HCT116 (cell line): ENCODE results near the gene TEX55. TPM values are rescaled to one million over a fixed set of nuclear protein-coding genes. Genes with fewer than 3 reads are reported as not detected.
A peak's percentile ranks its signal among the peaks of the same experiment; 100 is the strongest.

ENCODE experiments used
- ATAC-seq: fragments of 200-7000 bp; cut with Tn5 transposase; 2 replicates; pipeline ENCODE4 v1.9.1; 2020; ENCODE audit warnings: mild to moderate bottlenecking, moderate library complexity
- BruUV-seq: library from RNA; stranded (reverse); fragments of 400-500 nt; replicated peaks from 2 replicates; lab custom pipeline; 2021; lab: Mats Ljungman, UMichigan
- CTCF ChIA-PET: fragments of 300-600 bp; sonication (Branson Sonifier 250); formaldehyde crosslinking; loops from one replicate; lab custom pipeline; 2021; ENCODE audit warnings: antibody characterized with exemption; lab: Charles Lee
- POLR2A ChIA-PET: fragments of 300-600, 350-600 bp; sonication (Branson Sonifier 250); formaldehyde crosslinking; loops from one replicate; lab custom pipeline; 2021; ENCODE audit warnings: antibody characterized with exemption; lab: Charles Lee
- RAD21 ChIA-PET, 2 experiments: fragments of 300-600 bp; sonication (Branson Sonifier 250); formaldehyde crosslinking; loops; one replicate each; lab custom pipeline; 2023; ENCODE audit warnings: low total read pairs in 2 of 2; ENCODE audit not compliant: uncharacterized antibody in 2 of 2, unreplicated experiment in 2 of 2, low non-redundant PET in 1 of 2; lab: Charles Lee
- DNase-seq: peaks from one replicate; pipeline ENCODE4 v3.0.0-alpha.2; 2010; ENCODE audit warnings: low read depth, low spot score
- H2AFZ ChIP-seq: fragments of 200-600 bp; shearing (Covaris generic), sonication (generic); 2 replicates; pipeline ENCODE4 v1.6.1; 2017; ENCODE audit warnings: low read depth, mixed run types, mixed read lengths, antibody characterized with exemption, low read length; ENCODE audit not compliant: poor library complexity, severe bottlenecking
- H3K27ac ChIP-seq: 2 replicates; pipeline ENCODE4 v1.5.1; 2012; ENCODE audit warnings: low read depth, low read length
- H3K27me3 ChIP-seq: fragments of 200-600 bp; sonication (generic); 2 replicates; pipeline ENCODE4 v1.6.1; 2016; ENCODE audit warnings: mixed run types, low read length, mixed read lengths; ENCODE audit not compliant: insufficient read depth
- H3K36me3 ChIP-seq, 2 experiments: fragments of 200-500 bp in 1 of 2; fragments of 200-600 bp in 1 of 2; sonication (Bioruptor generic) in 1 of 2; sonication (generic) in 1 of 2; 2 replicates each; pipeline versions ENCODE4 v1.5.1 to v1.6.1; 2014 to 2016; ENCODE audit warnings: low read length in 2 of 2, inconsistent platforms in 1 of 2, mixed read lengths in 1 of 2, mixed run types in 1 of 2; ENCODE audit not compliant: insufficient read depth in 2 of 2, control insufficient read depth in 1 of 2
- H3K4me1 ChIP-seq, 2 experiments: fragments of 200-600 bp in 1 of 2; sonication (generic) in 1 of 2; 2 replicates each; pipeline versions ENCODE4 v1.5.1 to v1.6.1; 2012 to 2017; ENCODE audit warnings: low read length in 2 of 2, inconsistent platforms in 1 of 2, mild to moderate bottlenecking in 1 of 2, mixed read lengths in 1 of 2, mixed run types in 1 of 2, moderate library complexity in 1 of 2; ENCODE audit not compliant: insufficient read depth in 2 of 2, control insufficient read depth in 1 of 2
- H3K4me2 ChIP-seq: fragments of 200-600 bp; sonication (generic); 2 replicates; pipeline ENCODE4 v1.6.1; 2017; ENCODE audit warnings: mixed run types, low read length, mixed read lengths
- H3K4me3 ChIP-seq, 2 experiments: fragments of 200-600 bp in 1 of 2; sonication (generic) in 1 of 2; replicated peaks in 1 of 2; 2 replicates each; pipeline ENCODE4 v1.5.1; 2011 to 2016; ENCODE audit warnings: low read length in 2 of 2, control low read depth in 1 of 2, low read depth in 1 of 2, mild to moderate bottlenecking in 1 of 2, mixed read lengths in 1 of 2, mixed run types in 1 of 2
- H3K79me2 ChIP-seq: fragments of 200-600 bp; sonication (generic); 2 replicates; pipeline ENCODE4 v1.6.1; 2017; ENCODE audit warnings: mild to moderate bottlenecking, mixed run types, low read length, moderate library complexity, mixed read lengths; ENCODE audit not compliant: insufficient read depth
- H3K9ac ChIP-seq: fragments of 200-600 bp; sonication (generic); 2 replicates; pipeline ENCODE4 v1.6.1; 2016; ENCODE audit warnings: low read length, mixed read lengths
- H3K9me2 ChIP-seq: fragments of 200-600 bp; sonication (generic), shearing (Covaris generic); 2 replicates; pipeline ENCODE4 v1.6.1; 2017; ENCODE audit warnings: mixed run types, mild to moderate bottlenecking, moderate library complexity; ENCODE audit not compliant: insufficient read depth
- H3K9me3 ChIP-seq, 2 experiments: fragments of 200-500 bp in 1 of 2; fragments of 200-600 bp in 1 of 2; sonication (Bioruptor generic) in 1 of 2; sonication (generic) in 1 of 2; 2 replicates each; pipeline ENCODE4 v1.6.1; 2014 to 2017; ENCODE audit warnings: low read length in 2 of 2, mixed read lengths in 2 of 2, inconsistent platforms in 1 of 2, low read depth in 1 of 2, mild to moderate bottlenecking in 1 of 2, mixed run types in 1 of 2, moderate library complexity in 1 of 2; ENCODE audit not compliant: control insufficient read depth in 1 of 2, insufficient read depth in 1 of 2
- H4K20me1 ChIP-seq: fragments of 200-600 bp; sonication (generic), shearing (Covaris generic); 2 replicates; pipeline ENCODE4 v1.6.1; 2017; ENCODE audit warnings: mixed run types, mild to moderate bottlenecking, moderate library complexity; ENCODE audit not compliant: insufficient read depth
- ELF1 ChIP-seq: IDR thresholded peaks from 2 replicates; pipeline ENCODE4 v1.6.1; 2012; ENCODE audit warnings: low read depth, borderline replicate concordance
- EZH2 ChIP-seq: fragments of 200-600 bp; sonication (generic); IDR thresholded peaks from 2 replicates; pipeline ENCODE4 v1.6.1; 2017; ENCODE audit warnings: antibody characterized with exemption, mixed run types
- EZH2phosphoT487 ChIP-seq: fragments of 200-600 bp; IDR thresholded peaks from 2 replicates; pipeline ENCODE4 v1.6.1; 2018; ENCODE audit warnings: antibody characterized with exemption, borderline replicate concordance
- FOSL1 ChIP-seq: IDR thresholded peaks from 2 replicates; pipeline ENCODE4 v1.6.1; 2012; ENCODE audit warnings: low read depth
- POLR2A ChIP-seq: IDR thresholded peaks from 2 replicates; pipeline ENCODE4 v1.7.0; 2011; ENCODE audit warnings: borderline replicate concordance; ENCODE audit not compliant: insufficient read depth, insufficient read length; ENCODE audit errors: extremely low read depth
- POLR2AphosphoS5 ChIP-seq: IDR thresholded peaks from 2 replicates; pipeline ENCODE4 v1.6.1; 2011; ENCODE audit warnings: mild to moderate bottlenecking, low read depth, low read length, moderate library complexity
- SP1 ChIP-seq: IDR thresholded peaks from 2 replicates; pipeline ENCODE4 v1.6.1; 2012; ENCODE audit warnings: low read depth
- TCF7L2 ChIP-seq: IDR thresholded peaks from 2 replicates; pipeline ENCODE4 v1.7.0; 2011; ENCODE audit warnings: borderline replicate concordance, inconsistent platforms; ENCODE audit not compliant: insufficient read depth, insufficient read length; ENCODE audit errors: extremely low read depth
- YY1 ChIP-seq: IDR thresholded peaks from 2 replicates; pipeline ENCODE4 v1.6.1; 2011; ENCODE audit warnings: low read length, low read depth, moderate library complexity, mild to moderate bottlenecking; ENCODE audit not compliant: insufficient replicate concordance; ENCODE audit errors: extremely low read depth
- ZNF274 ChIP-seq: fragments of 200-500 bp; sonication (Bioruptor generic); IDR thresholded peaks from 2 replicates; pipeline ENCODE4 v1.6.1; 2014; ENCODE audit warnings: mild to moderate bottlenecking, low read depth, low read length, inconsistent platforms
- intact Hi-C: fragments of 100-400 bp; cut with micrococcal nuclease; formaldehyde crosslinking; loops from 2 replicates; pipeline ENCODE4 v1.10.0; 2022
- total RNA-seq: library from RNA; stranded (reverse); gene quantifications from one replicate; pipeline ENCODE4 v1.2.1, GENCODE V29; 2021; ENCODE audit not compliant: unreplicated experiment
- TF ChIP-seq, protein P1 (sequence below): IDR thresholded peaks from 2 replicates; pipeline ENCODE4 v1.6.1; 2012; ENCODE audit warnings: low read depth
- TF ChIP-seq, protein P2 (sequence below), 3 experiments: fragments of 200-600 bp in 1 of 3; sonication (generic) in 1 of 3; IDR thresholded peaks in 2 of 3; conservative IDR thresholded peaks in 1 of 3; 2 replicates each; pipeline ENCODE4 v1.5.1; 2012 to 2017; ENCODE audit warnings: low read depth in 2 of 3, low read length in 2 of 3, antibody characterized with exemption in 1 of 3, borderline replicate concordance in 1 of 3, control low read depth in 1 of 3, mild to moderate bottlenecking in 1 of 3, mixed read lengths in 1 of 3, mixed run types in 1 of 3, moderate library complexity in 1 of 3; ENCODE audit not compliant: insufficient read depth in 1 of 3

TEX55 gene
- total RNA-seq, 1 experiment from 2014 or later = not detected

DNA sequence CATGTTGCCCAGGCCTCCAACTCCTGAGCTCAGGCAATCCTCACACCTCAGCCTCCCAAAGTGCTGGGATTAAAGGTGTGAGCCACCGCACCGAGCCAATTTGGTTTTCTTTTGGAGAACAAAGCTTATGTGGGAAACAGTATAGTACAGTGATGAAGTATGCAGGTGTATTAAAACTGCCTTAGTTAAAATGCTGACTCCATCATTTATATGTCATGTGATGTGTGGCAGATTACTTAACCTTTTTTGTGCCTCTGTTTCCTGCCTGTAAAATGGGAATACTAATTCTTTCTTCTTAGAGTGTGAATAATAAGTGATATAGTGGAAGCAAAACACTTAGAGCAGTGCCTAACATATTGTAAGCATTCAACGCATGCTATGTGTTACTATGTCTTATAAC is 48.0 kb upstream of the TEX55 start:
- intact Hi-C loops = loop anchor here (1.0 to 5.0 kb wide), 2 partner anchors 214 to 584 kb away; no protein-coding TSS in a partner anchor
- Histone ChIP-seq H3K9ac (no peak overlapping the region), H3K4me3 (no peak overlapping the region), H3K4me2 (no peak overlapping the region), H3K27me3 (0 out of 2 replicates have a peak, but pooled peaks cover 5% of the 10 kb centered on the region), H3K79me2 (no peaks in the 10 kb centered on the region), H4K20me1 (no peaks in the 10 kb centered on the region), H3K9me3 (no peaks in the 10 kb centered on the region), H3K27ac (no peak overlapping the region), H3K9me2 (no peaks in the 10 kb centered on the region), H3K4me1 (no peaks in the 10 kb centered on the region), H2AFZ (no peak overlapping the region), H3K36me3 (no peaks in the 10 kb centered on the region)
- ChIA-PET RAD21 (interaction anchor here (0.7 to 1.4 kb wide), 2 partner anchors 214 to 274 kb away, joined by 8 to 14 read pairs; no protein-coding TSS in a partner anchor), CTCF (interaction anchor here (0.6 to 12.6 kb wide), 6 partner anchors 46 to 234 kb away, joined by 3 to 268 read pairs (median 4); partner anchors contain the start of gene B4GALT4), POLR2A (interaction anchor here (0.7 kb wide), 1 partner anchor 141 kb away, joined by 4 read pairs; no protein-coding TSS in a partner anchor)
- DNase-seq = no peak
- no peak for ATAC-seq
- TF ChIP-seq SP1 (no peak), FOSL1 (no peak)
- no TSS peak for BruUV-seq

DNA sequence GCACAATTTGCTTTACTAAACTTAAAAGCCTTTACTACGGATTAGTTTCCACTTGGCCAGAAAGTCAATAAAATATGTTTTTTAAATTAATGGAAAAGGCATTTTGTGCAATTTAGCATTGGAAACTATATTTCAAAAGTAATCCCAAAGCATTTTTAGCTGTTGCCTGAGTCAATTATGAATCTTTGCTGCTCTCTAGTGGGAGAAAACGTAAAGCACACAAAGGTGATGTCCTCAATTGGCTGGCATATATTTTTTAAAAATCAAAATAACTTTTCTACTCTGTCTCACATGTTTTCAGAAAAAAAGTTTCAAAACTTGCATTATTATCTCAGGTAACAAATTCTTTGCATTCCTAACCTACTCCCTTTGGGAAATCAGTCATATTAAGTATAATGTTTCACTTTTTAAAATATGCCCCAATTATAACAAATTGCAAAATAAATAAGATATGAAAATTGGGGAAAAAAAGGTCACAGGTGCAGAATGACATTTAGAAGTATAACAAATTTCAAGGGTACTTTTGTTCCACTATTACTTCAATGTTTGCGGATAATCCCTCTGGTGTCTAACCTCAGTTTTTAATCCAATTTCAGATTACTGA is 47.2 kb upstream of the TEX55 start:
- H3K4me3 ChIP-seq = no peak overlapping the region
- ATAC-seq (peak; percentile 58), DNase-seq (peak; percentile 13)
- H3K4me2 ChIP-seq = no peak overlapping the region
- intact Hi-C loops = loop anchor here (1.0 to 5.0 kb wide), 2 partner anchors 214 to 584 kb away; no protein-coding TSS in a partner anchor
- no peak overlapping the region for H3K27ac ChIP-seq
- CTCF ChIA-PET = interaction anchor here (0.9 to 12.6 kb wide), 6 partner anchors 45 to 582 kb away, joined by 3 to 268 read pairs (median 4); partner anchors contain the start of gene B4GALT4
- no peaks in the 10 kb centered on the region for H3K4me1 ChIP-seq
- no peaks in the 10 kb centered on the region for H4K20me1 ChIP-seq
- H3K36me3 ChIP-seq = no peaks in the 10 kb centered on the region
- no TSS peak for BruUV-seq
- H3K9me3 ChIP-seq = no peaks in the 10 kb centered on the region
- POLR2A ChIA-PET = interaction anchor here (0.8 kb wide), 1 partner anchor 213 kb away, joined by 3 read pairs; no protein-coding TSS in a partner anchor
- H3K79me2 ChIP-seq = no peaks in the 10 kb centered on the region
- H2AFZ ChIP-seq = no peak overlapping the region
- no peaks in the 10 kb centered on the region for H3K27me3 ChIP-seq
- RAD21 ChIA-PET = interaction anchor here (0.8 to 1.4 kb wide), 2 partner anchors 143 to 214 kb away, joined by 3 to 14 read pairs; no protein-coding TSS in a partner anchor
- H3K9ac ChIP-seq = no peak overlapping the region
- H3K9me2 ChIP-seq = no peaks in the 10 kb centered on the region
- TF ChIP-seq YY1 (no peak), TCF7L2 (no peak), EZH2phosphoT487 (no peak), EZH2 (no peak), ZNF274 (no peak), POLR2A (no peak), POLR2AphosphoS5 (no peak), ELF1 (no peak)
- TF ChIP-seq, protein P1, sequence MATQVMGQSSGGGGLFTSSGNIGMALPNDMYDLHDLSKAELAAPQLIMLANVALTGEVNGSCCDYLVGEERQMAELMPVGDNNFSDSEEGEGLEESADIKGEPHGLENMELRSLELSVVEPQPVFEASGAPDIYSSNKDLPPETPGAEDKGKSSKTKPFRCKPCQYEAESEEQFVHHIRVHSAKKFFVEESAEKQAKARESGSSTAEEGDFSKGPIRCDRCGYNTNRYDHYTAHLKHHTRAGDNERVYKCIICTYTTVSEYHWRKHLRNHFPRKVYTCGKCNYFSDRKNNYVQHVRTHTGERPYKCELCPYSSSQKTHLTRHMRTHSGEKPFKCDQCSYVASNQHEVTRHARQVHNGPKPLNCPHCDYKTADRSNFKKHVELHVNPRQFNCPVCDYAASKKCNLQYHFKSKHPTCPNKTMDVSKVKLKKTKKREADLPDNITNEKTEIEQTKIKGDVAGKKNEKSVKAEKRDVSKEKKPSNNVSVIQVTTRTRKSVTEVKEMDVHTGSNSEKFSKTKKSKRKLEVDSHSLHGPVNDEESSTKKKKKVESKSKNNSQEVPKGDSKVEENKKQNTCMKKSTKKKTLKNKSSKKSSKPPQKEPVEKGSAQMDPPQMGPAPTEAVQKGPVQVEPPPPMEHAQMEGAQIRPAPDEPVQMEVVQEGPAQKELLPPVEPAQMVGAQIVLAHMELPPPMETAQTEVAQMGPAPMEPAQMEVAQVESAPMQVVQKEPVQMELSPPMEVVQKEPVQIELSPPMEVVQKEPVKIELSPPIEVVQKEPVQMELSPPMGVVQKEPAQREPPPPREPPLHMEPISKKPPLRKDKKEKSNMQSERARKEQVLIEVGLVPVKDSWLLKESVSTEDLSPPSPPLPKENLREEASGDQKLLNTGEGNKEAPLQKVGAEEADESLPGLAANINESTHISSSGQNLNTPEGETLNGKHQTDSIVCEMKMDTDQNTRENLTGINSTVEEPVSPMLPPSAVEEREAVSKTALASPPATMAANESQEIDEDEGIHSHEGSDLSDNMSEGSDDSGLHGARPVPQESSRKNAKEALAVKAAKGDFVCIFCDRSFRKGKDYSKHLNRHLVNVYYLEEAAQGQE = no peak
- TF ChIP-seq, protein P2, sequence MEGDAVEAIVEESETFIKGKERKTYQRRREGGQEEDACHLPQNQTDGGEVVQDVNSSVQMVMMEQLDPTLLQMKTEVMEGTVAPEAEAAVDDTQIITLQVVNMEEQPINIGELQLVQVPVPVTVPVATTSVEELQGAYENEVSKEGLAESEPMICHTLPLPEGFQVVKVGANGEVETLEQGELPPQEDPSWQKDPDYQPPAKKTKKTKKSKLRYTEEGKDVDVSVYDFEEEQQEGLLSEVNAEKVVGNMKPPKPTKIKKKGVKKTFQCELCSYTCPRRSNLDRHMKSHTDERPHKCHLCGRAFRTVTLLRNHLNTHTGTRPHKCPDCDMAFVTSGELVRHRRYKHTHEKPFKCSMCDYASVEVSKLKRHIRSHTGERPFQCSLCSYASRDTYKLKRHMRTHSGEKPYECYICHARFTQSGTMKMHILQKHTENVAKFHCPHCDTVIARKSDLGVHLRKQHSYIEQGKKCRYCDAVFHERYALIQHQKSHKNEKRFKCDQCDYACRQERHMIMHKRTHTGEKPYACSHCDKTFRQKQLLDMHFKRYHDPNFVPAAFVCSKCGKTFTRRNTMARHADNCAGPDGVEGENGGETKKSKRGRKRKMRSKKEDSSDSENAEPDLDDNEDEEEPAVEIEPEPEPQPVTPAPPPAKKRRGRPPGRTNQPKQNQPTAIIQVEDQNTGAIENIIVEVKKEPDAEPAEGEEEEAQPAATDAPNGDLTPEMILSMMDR (IDR thresholded peaks at IDR 0.05 in 2 of 3, conservative IDR thresholded peaks at IDR 0.05 in 1 of 3; ENCODE audit: borderline replicate concordance in 1 of 3, insufficient read depth in 1 of 3, low read depth in 2 of 3, low read length in 2 of 3) = peak; percentile 56 to 80 (median 74)
